Measurements from ENCODE around the gene C2orf72. TPM values are rescaled to one million over a fixed set of nuclear protein-coding genes. Genes with fewer than 3 reads are reported as not detected.
A peak's percentile ranks its signal among the peaks of the same experiment; 100 is the strongest.
"Not testable (repeated sequence)": the region's sequence is repeated elsewhere in the genome, so short reads cannot be mapped to it uniquely, and the experiment has no call there.

The C2orf72 gene
- total RNA-seq (2014; rRNA removed; shearing (Covaris generic)), result 2.1 and 4.1 TPM in 2 replicates

DNA sequence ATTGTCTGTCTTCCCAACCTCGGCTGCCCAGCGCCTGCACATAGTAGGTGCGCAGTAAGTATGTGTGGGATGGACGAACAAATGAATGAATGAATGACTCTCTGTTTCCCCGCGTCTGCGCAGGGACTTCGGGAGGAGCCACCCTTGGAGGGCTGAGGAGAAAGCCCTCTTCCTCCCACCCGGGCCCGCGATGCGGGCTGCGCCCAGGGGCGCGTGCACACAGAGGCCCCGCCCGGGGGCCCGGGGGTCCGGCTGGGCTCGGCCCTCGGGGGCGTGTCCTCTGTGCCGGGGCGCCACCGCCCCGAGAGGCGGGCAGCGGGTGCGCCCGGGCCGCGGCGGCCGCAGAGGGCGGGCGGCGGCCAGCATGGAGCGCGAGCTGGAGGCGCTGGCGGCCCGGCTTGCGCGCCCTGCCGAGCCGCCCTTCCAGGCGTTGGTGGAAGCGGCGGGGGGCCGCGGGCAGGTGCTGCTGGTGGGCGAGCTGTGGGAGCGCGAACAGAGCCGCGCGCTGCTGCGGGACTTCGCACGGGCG, at the start of gene C2orf72:
TSS of gene C2orf72 (plus strand) at position 322 of the 529 bp plus-strand sequence. CDS start at position 365, 43 bp downstream.
- no peak for DNase-seq (ENCODE audit: low spot score)

DNA sequence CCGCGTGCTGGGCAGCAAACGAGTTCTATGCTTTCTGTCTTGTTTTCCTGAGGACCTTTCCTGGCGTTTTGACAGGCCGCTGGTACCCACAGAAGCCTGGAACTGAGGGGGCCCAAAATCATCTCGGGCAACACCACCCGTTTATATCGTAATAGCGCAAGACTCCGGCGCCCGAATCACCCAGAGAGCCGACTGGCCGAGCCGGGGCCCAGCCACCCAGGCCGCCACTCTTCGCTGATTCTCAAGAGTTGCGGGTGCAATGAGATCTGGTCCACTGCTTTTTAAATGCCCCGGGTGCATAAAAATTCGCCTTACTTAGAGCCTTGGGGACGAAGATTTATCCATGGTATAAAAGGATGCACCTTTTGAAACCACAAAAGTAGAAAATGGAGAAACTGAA, 47.6 kb upstream of the C2orf72 start:
- no peak for DNase-seq (ENCODE audit: low spot score)

DNA sequence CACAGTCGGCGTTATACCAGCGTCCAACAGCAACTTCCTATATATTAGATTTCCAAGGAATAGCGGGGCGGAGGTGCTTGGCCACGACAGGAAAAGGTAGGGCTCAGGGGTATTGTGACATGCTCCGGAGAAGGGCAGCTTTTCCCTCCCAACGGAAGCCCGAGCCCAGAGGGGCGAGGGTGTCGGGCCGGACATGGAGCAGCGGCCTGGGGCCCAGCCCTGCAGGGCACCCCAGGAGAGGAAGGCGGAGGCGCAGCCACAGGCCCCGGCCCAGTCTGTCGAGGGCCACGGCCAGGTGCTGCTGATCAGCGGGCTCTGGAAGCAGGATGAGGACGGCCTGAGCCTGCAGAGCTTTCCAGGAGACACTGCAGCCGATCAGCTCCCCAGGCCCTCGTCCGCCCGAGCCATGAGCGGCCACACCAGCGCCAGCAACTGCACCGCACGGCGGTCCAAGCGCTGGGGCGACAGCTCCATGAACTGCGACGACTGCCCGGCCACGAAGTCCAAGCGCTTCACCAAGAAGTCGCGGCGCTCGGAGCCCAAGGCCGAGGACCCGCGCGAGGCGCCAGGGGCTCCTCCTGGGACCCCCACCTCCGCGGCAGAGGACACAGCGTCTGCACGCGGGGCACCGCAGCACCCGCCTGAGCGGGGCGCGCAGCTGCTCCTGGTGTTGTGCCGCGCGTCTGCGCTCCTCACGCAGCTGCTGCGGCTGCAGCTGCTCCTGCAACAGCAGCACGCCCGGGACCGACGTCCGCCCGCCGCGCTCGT, 47.0 kb upstream of the C2orf72 start:
- no peak for DNase-seq (ENCODE audit: low spot score)

- DNase-seq (ENCODE audit: low spot score), result no peak
These were observed 46.5 kb upstream of the C2orf72 start for GRCh38 chr2:230990899-230991150.

DNA sequence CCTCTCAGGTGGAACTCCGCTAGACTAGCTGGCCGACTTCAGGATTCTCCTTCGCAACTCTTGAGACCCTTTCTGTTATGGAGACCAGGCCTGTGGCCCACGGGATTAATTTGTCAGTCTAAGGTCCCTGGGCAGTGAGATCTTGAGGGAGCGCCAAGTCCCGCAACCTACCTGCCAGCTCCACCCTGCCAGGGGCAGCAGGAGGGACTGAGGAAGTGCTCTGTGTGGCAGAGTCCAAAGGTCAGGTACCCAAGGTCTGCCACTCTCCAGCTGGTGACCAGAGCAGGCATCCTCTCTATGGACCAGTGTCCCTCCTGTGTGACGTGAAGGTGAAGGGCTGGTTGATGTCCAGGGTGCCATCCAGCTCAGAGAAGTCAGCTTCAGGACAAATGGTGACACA, 45.7 kb upstream of the C2orf72 start:
- DNase-seq (ENCODE audit: low spot score), result peak; percentile 46

GRCh38 chr2:230995821-230996220, 41.5 kb upstream of the C2orf72 start, which contains the start of gene SPATA3:
TSS of gene SPATA3 (plus strand) at chr2:230996121. CDS start at chr2:230996234, 113 bp downstream.
- DNase-seq (ENCODE audit: low spot score), result no peak

GRCh38 chr2:230996661-230997060, 40.7 kb upstream of the C2orf72 start:
- DNase-seq (ENCODE audit: low spot score), result no peak

GRCh38 chr2:230998882-230999281, 38.4 kb upstream of the C2orf72 start:
- no peak for DNase-seq (ENCODE audit: low spot score)

DNA sequence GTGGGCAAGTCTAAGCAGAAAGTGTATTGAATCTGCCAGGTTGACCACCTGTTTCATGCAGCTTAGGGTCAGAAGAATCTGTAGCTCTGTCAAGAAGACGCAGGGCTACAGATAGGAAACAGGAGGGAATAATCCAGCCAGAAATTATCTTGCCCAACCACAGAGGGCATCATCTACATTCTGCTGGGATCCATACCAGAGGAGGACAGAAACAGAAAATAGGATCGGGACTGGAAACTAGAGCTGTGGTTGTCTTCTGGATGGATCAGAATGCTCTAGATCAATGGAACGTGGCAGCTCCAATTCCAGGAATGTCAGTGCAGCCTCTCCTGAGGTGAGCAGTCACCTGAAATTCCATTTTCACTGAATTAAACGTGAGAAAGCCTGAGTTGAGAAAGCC, 37.8 kb upstream of the C2orf72 start:
- DNase-seq (ENCODE audit: low spot score), result no peak

GRCh38 chr2:231000211-231000904, 37.0 kb upstream of the C2orf72 start:
- DNase-seq (ENCODE audit: low spot score), result peak; percentile 40

GRCh38 chr2:231001036-231001435, 36.3 kb upstream of the C2orf72 start:
- DNase-seq (ENCODE audit: low spot score), result no peak

- no peak for DNase-seq (ENCODE audit: low spot score)
These were observed 35.4 kb upstream of the C2orf72 start for GRCh38 chr2:231001921-231002320.

DNA sequence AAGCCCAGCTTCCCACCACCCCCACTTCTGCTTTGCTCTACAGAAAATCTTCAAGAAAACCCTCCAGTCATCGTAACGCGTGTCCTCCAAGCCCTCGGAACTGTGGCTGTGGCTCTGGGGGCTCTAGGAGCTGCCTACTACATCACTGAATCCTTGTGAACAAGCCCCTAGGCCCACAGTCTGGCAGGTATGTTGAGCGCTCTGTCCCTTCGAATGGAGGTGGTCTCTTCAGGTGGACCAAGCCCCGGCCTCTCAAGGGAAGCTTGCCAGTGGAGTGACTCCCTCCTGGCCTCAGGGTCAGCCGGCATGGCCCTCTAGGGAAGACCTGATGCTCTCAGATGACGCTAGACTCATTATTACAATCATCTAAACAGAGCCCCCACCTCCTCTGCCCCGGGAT, 34.7 kb upstream of the C2orf72 start:
- no peak for DNase-seq (ENCODE audit: low spot score)

- no peak for DNase-seq (ENCODE audit: low spot score)
These were observed 34.1 kb upstream of the C2orf72 start for GRCh38 chr2:231003186-231003585.

- not testable (repeated sequence) for DNase-seq (ENCODE audit: low spot score)
These were observed 32.4 kb upstream of the C2orf72 start for GRCh38 chr2:231004930-231005329.

- no peak for DNase-seq (ENCODE audit: low spot score)
These were observed 29.8 kb upstream of the C2orf72 start for GRCh38 chr2:231007286-231008098.

- no peak for DNase-seq (ENCODE audit: low spot score)
These were observed 29.2 kb upstream of the C2orf72 start for GRCh38 chr2:231008131-231008530.

- no peak for DNase-seq (ENCODE audit: low spot score)
These were observed 27.9 kb upstream of the C2orf72 start for GRCh38 chr2:231009236-231009919.

DNA sequence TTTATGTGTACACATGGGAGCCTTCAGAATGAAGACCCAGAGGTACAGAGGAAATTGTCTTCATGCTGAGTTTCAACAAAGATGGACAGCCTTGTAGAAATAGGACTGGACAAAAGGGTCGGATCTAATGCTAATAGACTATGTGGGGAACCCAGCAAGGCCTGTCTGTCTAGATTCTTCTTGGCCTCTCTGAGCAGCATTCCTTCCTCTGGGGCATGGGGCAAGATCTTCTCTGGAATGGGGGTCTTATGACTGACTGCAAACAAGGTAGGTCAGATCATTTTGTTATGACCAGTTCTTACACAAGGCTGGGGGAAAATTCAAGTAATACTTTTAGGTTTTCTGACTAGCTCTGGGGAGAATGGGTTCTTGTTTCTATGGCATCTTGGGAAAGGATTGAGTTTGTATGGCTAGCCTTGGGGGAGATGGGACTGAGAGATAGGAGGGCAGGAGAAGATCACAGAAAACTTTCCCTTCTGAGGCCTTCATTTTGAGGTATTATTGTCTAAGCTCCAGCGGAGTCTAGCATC, 27.1 kb upstream of the C2orf72 start:
- DNase-seq (ENCODE audit: low spot score), result no peak

DNA sequence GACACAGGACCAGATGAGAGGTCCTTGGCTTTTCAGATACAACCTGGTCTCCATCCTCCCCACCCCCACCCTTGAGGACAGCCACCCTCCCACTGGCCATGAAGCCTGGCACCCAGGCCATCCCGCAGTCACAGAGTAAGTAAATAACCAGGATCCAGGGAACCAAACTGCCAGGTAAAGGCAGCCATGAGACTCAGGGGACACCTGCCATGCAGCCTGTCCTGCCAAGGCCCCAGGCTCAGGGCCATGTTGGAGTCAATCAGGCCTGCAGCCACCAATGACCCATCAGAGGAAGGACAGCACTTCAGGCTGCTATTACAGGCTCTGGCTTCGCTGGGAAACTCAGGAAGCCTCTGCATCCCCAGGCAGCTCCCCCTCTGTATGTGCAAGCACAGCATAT, 25.8 kb upstream of the C2orf72 start:
- no peak for DNase-seq (ENCODE audit: low spot score)

DNA sequence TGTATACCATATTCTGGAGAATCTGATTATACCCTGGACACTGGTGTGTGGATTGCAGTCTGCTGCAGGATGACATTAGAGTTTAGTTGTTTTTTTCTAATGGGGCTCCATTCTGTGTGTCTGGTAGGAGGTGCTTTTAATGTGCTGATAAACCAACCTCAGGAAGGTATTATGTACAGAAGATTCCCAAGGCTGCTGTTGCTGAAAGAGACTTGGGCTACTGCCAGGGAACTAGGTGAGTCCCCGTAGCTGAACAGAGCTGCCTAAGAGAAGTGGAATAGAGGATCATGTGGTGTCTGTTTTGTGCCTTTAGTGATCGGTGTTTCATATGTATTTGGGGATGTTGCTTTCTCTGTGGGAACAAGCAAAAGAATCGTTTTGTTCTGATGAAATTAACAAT, 24.9 kb upstream of the C2orf72 start:
- no peak for DNase-seq (ENCODE audit: low spot score)

All from HT-29 (cell line).